ENCODE results near the gene FGFRL1.

Gene FGFRL1

DNA sequence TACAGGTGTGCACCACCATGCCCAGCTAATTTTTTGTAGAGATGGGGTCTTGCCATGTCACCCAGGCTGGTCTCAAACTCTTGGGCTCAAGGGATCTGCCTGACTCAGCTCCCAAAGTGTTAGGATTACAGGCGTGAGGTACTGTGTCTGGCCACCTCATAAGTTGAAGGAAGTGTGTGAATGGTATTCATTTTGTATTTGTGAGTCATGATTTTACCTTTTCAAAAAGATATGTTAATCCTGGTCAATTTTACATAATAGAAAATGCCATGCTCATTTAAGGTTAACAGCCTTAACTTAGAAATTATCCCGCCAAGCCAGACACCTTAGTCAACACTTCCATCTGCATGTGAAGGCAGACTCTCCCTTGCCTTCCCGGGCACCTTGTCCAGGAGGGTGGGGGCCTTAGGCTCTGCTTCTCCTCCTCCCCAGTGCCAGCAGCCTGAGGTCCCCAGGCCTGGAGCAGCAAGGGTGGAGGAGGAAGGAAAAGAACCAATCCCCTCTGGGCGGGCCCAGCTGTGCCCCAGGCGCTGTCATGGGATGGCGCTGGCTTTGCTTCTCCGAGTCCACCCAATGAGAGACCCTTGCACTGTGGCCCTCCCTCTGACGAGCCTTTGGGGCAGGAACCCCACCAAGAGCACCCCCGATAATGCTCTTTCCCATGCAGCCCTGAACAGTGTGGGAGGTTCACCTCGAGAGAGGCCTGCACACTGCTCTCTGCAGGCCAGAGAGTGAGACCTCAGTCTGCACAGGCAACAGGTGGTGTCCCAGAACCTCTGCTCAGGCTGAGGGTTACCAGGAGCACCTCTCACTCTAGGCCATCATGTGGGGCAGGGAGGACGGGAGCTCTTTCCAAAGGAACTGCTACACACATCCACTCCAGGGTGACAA, 64.6 kb downstream of the FGFRL1 start:
- DNase-seq (ENCODE audit: low spot score), result no peak

Measured in HuH-7.5 (cell line).